KOPT-K1 (cell line): ENCODE results near the gene RHCE.
A peak's percentile ranks its signal among the peaks of the same experiment; 100 is the strongest.
"Not testable (repeated sequence)": the region's sequence is repeated elsewhere in the genome, so short reads cannot be mapped to it uniquely, and the experiment has no call there.

Experiments
- H3K27ac ChIP-seq: fragments of 200-600 bp; sonication (generic); 2 replicates; pipeline ENCODE4 v1.5.1; 2016; ENCODE audit warnings: antibody characterized with exemption, mild to moderate bottlenecking, low read depth, low read length; ENCODE audit not compliant: poor library complexity, severe bottlenecking
- H3K36me3 ChIP-seq: fragments of 200-600 bp; sonication (generic); 2 replicates; pipeline ENCODE4 v1.5.1; 2017; ENCODE audit warnings: antibody characterized with exemption, mild to moderate bottlenecking, low read length, moderate library complexity; ENCODE audit not compliant: insufficient read depth
- H3K9me3 ChIP-seq: fragments of 200-600 bp; sonication (generic); 2 replicates; pipeline ENCODE4 v1.5.1; 2017; ENCODE audit warnings: antibody characterized with exemption, low read length, mild to moderate bottlenecking; ENCODE audit not compliant: insufficient read depth, poor library complexity, severe bottlenecking

RHCE gene

DNA sequence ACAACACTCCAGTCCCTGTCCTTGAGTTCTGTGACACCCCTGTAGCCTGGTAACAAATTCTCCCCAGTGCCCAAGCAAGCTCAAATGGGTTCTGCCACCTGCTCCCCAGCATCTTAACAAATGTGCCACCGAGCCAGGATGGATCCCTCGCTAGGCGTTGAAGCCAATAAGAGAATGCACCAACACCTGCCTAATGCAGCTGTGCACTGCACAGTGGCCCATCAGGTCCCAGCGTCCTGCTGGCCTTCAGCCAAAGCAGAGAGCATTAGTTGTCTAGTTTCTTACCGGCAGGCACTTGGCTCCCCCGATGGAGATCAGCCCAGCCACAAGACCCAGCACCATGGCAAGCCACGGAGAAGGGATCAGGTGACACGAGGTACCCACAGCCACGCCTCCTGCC, 31.9 kb downstream of the RHCE start:
- H3K36me3 ChIP-seq, H3K27ac ChIP-seq, H3K9me3 ChIP-seq: not testable (repeated sequence)

DNA sequence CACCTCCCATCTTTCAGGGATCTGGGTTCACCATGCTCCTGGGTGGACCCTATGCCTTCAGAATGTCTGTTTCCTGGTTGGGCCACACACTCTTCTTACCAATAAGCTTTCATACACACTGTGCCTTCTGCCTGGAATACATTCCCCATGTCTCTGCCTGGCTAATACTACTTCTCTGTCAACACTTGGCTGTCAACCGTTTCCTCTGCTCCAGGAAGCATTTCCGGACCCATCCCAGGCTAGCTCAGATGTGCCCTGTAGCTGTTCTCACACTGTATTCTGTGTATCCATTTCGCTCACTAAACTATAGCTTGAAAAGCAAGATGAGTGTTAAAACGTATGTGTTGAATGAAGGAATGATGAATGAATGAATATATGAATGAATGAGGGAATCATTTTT, 33.5 kb downstream of the RHCE start:
- H3K36me3 ChIP-seq, H3K27ac ChIP-seq, H3K9me3 ChIP-seq: not testable (repeated sequence)

DNA sequence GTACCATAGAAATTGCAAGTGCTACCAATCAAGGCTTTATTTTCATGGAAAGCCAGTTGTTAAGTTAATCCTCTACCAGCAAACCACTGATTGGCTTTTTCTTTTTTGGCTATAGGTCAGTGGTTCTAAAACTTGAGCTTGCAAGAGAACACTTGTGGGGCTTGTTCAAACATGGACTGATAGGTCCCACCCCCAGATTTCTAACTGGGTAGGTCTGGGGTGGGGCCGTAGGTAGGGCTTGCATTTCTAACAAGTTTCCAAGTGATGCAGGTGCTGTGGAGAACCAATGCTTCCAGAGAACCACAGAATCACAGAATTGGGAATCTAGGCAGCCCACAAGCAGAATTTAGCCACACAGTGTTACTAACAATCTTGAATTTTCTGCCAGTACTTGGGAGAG, 36.8 kb downstream of the RHCE start:
- not testable (repeated sequence) for H3K27ac ChIP-seq, H3K9me3 ChIP-seq, H3K36me3 ChIP-seq

DNA sequence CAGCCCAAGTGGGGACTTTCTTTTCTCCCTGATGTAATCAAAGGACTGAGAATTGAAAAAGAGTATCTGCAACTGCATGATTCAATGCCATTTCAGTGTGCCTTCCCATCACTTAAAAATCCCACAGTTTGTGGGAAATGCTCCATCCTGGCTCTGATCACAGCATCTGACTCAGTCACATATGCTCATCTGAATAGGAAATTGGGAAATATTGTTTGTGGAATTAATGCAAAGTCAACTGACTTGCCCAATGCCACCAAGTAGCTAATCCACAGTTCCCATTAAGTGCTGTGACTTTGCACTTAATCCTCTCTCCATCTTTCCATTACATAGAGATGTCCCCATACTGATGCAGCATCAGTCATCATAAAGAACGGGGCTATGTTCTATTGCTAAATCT, 37.5 kb downstream of the RHCE start:
- not testable (repeated sequence) for H3K36me3 ChIP-seq, H3K27ac ChIP-seq, H3K9me3 ChIP-seq

DNA sequence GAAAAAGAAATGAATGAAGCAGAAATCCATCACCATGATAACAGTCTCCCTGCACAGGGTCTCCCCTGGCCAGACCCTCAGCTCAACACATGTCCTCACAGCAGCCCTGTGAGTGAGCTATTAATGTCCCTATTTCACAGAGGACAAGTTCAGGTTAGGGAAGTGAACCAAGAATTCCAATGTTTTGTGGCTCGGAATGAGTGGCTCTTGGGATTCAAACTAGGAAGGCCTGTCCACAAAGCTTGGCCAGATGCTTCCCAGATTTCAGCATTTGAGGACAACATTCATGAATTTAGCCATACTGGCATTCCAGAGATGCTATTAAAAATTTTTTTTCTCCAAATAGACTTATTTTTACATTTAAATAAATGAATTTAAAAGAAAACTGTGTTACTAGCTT, 38.1 kb downstream of the RHCE start:
- not testable (repeated sequence) for H3K27ac ChIP-seq, H3K9me3 ChIP-seq, H3K36me3 ChIP-seq

DNA sequence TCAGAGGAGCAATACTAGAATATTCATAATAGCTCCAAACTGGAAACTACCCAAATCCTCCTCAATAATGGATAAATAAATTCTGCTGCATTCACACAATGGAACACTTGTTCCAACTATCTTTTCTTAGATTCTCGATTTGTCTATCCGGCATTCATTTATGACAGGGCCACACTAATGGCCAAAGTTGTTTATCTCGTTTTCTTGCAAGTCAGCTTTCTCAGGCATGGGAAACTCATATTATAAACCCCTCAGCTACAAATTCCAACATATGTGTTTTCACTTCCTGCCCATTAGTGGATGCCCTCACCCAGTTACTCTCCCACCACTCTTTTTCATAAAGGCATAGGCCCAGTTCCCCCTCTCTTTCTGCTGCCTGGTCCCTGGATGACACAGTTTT, 42.3 kb downstream of the RHCE start:
- H3K9me3 ChIP-seq, H3K36me3 ChIP-seq, H3K27ac ChIP-seq: not testable (repeated sequence)

DNA sequence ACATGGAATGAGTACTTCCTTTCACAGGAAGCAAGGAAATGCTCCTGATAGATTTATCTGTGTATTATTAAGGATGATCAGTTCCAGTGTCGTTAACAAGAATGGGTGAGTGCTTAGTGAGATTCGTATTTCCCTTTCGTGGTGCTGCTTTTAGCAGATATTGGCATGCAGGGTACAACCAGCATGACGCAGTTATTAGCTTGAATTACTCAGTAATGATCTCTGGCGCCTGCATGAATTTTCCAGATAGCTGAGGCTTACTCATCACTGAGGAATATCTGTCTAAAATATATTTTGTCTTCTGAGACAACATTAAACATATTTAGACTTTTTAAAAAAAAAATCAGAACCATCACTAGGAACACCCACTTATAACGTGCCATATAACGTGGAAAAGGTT, 48.9 kb downstream of the RHCE start:
- H3K9me3 ChIP-seq, H3K27ac ChIP-seq, H3K36me3 ChIP-seq: not testable (repeated sequence)

DNA sequence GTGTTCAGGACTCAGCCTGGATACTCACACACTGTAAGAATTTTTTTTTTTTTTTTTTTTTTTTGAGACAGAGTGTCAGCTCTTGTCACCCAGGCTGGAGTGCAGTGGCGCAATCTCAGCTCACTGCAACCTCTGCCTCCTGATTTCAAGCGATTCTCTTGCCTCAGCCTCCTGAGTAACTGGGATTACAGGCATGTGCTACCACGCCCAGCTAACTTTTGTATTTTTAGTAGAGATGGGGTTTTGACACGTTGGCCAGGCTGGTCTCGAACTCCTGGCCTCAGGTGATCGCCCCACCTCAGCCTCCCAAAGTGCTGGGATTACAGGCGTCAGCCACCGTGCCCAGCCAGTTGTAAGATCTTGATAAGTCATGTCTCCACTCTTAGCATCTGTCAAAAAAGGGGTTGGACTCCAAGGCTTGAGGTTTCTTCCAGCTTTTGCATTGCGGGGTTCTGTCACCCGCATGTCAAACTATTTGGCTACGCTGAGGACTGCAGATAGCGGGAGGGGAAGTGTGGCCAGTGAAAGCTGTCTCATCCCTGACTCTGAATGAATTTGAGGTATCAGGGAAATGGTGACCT, 50.8 kb downstream of the RHCE start:
- not testable (repeated sequence) for H3K9me3 ChIP-seq, H3K27ac ChIP-seq, H3K36me3 ChIP-seq

DNA sequence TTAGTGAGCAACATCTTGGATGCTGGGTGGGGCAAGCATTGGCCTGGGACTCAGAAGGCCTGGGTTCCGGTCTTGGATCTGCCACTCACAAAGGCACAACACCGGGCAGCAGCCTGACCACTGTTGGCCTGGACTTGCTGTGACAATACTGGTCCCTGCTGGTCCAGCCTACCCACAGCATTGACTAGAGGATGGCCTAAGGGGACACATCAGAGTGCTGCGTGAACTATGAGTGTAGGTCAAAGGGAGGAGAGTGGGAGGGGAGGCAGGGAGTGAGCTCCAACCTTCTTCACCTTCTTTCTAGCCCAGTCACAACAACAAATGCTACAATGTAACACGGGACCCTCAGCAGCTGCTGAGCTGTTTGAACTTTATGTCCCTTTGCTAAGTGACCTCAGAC, 51.4 kb downstream of the RHCE start:
- no peak overlapping the region for H3K27ac ChIP-seq
- H3K9me3 ChIP-seq = no peaks in the 10 kb centered on the region
- no peaks in the 10 kb centered on the region for H3K36me3 ChIP-seq

DNA sequence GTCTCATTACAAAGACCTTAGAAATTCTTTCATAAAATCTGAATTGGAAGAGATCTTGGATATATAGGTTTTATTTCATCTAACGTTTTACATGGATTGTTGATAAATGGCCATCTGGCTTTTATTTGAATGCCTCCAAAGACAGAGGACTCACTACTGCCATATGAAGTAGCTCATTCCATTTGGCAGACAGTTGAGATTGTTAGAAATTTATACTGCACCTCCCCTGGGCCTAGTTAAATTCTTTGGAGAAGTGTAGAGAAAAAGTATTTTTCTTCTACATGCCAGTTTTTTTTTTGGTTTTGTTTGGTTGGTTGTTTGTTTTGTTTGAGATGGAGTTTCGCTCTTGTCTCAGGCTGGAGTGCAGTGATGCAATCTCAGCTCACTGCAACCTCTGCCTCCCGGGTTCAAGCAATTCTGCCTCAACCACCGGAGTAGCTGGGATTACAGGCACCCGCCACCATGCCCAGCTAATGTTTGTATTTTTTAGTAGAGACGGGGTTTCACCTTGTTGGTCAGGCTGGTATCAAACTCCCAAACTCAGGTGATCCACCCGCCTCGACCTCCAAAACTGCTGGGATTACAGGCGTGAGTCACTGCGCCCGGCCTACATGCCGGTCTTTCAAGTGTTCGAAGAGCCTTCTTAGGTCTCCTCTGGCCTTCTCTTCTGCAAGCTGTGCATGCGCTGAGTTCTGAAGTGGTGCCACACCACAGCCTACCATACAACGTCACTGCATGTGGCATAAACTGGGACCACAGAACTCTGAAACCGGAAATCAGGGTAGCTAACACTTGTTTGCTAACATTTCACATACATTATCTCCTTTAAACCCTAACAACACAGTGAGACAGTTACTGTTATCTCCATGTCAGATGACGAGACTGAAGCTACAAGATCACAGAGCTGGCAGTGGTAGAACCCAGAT, 57.7 kb downstream of the RHCE start:
- H3K27ac ChIP-seq, H3K9me3 ChIP-seq: not testable (repeated sequence)
- H3K36me3 ChIP-seq = peaks cover 40% of the 10 kb centered on the region

DNA sequence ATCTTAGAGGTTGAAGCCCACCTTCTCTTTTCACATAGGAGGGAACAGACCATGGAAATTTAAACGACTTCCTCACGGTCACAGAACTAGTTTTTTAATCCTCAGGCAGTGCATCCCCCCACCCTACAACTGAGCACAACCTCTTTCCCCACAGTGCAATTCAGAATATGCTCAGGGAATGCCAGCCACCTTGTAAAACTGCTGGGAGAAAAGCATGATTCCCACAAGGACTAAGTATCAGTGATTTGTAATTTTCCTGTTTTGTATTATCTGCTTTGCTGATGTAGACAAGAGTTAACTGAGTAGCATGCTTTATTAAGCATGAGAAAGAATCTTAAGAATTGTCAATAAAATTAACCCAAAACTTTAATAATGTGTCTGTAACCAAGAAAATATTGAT, 58.7 kb downstream of the RHCE start:
- Histone ChIP-seq H3K9me3 (no peaks in the 10 kb centered on the region), H3K36me3 (peaks cover 47% of the 10 kb centered on the region), H3K27ac (no peak overlapping the region)

DNA sequence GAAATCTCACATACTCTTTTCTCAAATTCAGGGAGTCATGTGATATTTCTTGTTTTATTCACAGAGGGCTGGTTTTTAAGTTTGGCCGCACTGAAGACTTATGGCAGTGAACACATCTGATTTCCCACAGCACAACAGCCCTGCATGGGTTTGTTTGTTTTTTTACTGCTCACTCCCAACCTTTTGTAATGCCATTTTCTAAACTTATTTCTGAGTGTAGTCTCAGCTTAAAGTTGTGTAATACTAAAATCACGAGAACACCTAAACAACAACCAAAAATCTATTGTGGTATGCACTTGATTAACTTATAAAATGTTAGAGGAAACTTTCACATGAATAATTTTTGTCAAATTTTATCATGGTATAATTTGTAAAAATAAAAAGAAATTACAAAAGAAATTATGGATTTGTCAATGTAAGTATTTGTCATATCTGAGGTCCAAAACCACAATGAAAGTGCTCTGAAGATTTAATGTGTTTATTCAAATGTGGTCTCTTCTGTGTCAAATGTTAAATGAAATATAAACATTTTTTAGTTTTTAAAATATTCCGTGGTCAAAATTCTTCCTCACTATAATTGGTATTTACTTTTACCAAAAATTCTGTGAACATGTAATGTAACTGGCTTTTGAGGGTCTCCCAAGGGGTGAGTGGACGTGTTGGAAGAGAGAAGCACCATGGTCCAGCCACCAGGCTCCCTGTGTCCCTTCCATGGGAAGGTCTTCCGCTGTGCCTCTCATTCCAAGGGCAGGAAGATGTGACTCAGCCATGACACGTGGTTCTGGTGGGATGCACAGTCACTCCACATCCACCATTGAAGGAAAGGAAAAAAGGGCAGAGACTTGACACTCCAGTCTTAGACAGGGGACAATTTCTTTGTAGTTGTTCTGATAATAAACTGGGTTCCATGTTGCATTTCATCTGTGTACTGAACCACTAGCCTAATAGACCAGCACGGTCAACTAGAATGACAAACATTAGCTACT, 59.7 kb downstream of the RHCE start:
- no peak overlapping the region for H3K27ac ChIP-seq
- no peaks in the 10 kb centered on the region for H3K9me3 ChIP-seq
- H3K36me3 ChIP-seq = peaks cover 57% of the 10 kb centered on the region

DNA sequence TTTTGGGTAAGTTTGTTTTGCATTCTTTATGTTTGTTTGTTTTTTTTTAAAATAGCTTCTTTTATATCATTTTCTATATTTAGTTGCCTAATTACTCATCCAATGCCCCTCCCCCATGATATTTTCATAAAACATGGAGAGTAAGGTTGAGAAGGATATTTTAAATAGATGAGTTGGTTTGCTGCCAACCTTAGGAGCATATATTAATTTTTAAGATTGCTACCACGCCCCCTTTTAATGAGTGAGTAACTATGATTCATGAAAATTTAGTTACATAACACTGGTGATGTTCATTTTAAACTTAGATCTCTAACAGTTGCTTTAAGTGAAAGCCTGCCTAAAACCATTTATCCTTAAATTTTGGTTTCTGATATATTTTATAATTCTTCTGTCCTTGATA, 63.8 kb downstream of the RHCE start:
- peaks cover 85% of the 10 kb centered on the region for H3K36me3 ChIP-seq
- H3K27ac ChIP-seq = no peak overlapping the region

DNA sequence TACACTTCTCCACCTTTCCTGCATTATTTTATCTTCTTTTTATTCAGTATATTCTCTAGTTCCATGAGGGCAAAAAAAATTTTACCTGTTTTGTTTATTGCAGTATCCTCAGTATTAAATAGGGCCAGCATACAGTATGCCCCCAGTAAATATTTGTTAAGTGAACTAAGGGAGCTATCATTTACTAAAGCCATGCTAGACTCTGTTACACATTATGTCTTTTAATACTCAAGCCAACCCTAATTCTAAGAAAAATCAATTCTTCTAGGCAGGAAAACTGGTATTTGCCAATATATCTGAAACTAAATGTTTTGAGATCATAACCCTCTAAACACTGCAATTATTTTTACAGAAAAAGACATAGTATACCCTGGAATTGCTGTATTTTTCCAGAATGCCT, 64.2 kb downstream of the RHCE start:
- peaks cover 85% of the 10 kb centered on the region for H3K36me3 ChIP-seq
- H3K9me3 ChIP-seq = no peaks in the 10 kb centered on the region
- peak overlapping the region; percentile 26 for H3K27ac ChIP-seq

More for the DNA sequence above, 63.8 kb downstream of the RHCE start:
- no peaks in the 10 kb centered on the region for H3K9me3 ChIP-seq

DNA sequence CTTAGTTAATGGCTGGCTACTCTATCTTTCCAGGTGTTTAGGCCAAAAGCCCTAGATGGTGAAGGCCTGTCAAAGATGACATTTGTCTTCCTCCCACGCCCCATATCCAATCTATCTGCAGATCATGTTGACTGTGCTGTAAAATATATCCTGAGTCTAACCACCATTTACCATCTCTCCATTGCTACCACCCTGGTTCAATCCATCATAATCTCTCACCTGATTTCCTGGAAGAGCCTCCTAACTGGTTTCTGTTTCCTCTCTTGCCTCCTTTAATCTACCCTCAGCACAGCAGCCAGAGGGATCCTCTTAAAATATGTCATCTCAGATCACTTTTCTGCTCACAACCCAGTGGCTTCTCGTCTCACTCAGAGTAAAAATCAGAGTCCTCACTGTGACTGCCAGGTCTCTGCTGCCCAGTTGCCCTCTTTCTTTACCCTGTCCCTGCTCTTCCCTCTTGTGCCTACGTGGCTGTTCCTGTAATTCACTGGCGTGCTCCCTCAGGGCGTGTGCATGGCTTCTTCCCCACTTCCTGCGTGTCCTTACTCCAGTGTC, 64.7 kb downstream of the RHCE start:
- Histone ChIP-seq H3K27ac (peak overlapping the region; percentile 26), H3K36me3 (peaks cover 84% of the 10 kb centered on the region)

More for the DNA sequence above, 64.7 kb downstream of the RHCE start:
- no peaks in the 10 kb centered on the region for H3K9me3 ChIP-seq
